ENCODE results near the gene TPCN2. TPM values are rescaled to one million over a fixed set of nuclear protein-coding genes. Genes with fewer than 3 reads are reported as not detected.
"Not testable (repeated sequence)": the region's sequence is repeated elsewhere in the genome, so short reads cannot be mapped to it uniquely, and the experiment has no call there.

The TPCN2 gene
- total RNA-seq, 4 donors from 2014 or later, result 1.4 to 4.1 (median 3.3) TPM

GRCh38 chr11:69135420-69136363, 87.0 kb downstream of the TPCN2 start:
- H3K4me1 ChIP-seq, result no peaks in the 10 kb centered on the region
- no peak overlapping the region for H3K27ac ChIP-seq
- no peaks in the 10 kb centered on the region for H3K36me3 ChIP-seq
- in situ Hi-C loops (cut with MboI; ENCODE audit: low sequenced_read_pairs in 4 of 4) (no loop called here), intact Hi-C loops (cut with DNase I; ENCODE audit: low total_unique reads) (no loop called here)
- TF ChIP-seq CTCF (IDR thresholded peaks at IDR 0.05 in 4 of 5, conservative IDR thresholded peaks at IDR 0.05 in 1 of 5) (no peak), POLR2A (IDR thresholded peaks at IDR 0.05) (no peak)
- DNase-seq (no peak), ATAC-seq (no peak)
- peaks cover 0 to 7% (median 0%) of the 10 kb centered on the region in 3 donors for H3K9me3 ChIP-seq
- H3K4me3 ChIP-seq, result no peak overlapping the region
- no peaks in the 10 kb centered on the region for H3K27me3 ChIP-seq

GRCh38 chr11:69136471-69136870, 87.7 kb downstream of the TPCN2 start:
- ATAC-seq (no peak), DNase-seq (no peak)
- no peak overlapping the region for H3K4me3 ChIP-seq
- no peak overlapping the region for H3K27ac ChIP-seq
- H3K36me3 ChIP-seq, result no peaks in the 10 kb centered on the region
- intact Hi-C loops (cut with DNase I; ENCODE audit: low total_unique reads) (no loop called here), in situ Hi-C loops (cut with MboI; ENCODE audit: low sequenced_read_pairs in 4 of 4) (no loop called here)
- H3K4me1 ChIP-seq, result no peaks in the 10 kb centered on the region
- no peak for TF ChIP-seq CTCF (IDR thresholded peaks at IDR 0.05 in 4 of 5, conservative IDR thresholded peaks at IDR 0.05 in 1 of 5)
- no peak for TF ChIP-seq POLR2A (IDR thresholded peaks at IDR 0.05)
- H3K27me3 ChIP-seq, result no peaks in the 10 kb centered on the region
- H3K9me3 ChIP-seq, result peaks cover 0 to 7% (median 0%) of the 10 kb centered on the region in 3 donors

- H3K27me3 ChIP-seq, result no peaks in the 10 kb centered on the region
- H3K9me3 ChIP-seq, result peaks cover 0 to 7% (median 0%) of the 10 kb centered on the region in 3 donors
- no peaks in the 10 kb centered on the region for H3K4me1 ChIP-seq
- intact Hi-C loops (cut with DNase I; ENCODE audit: low total_unique reads) (no loop called here), in situ Hi-C loops (cut with MboI; ENCODE audit: low sequenced_read_pairs in 4 of 4) (no loop called here)
- ATAC-seq (no peak), DNase-seq (no peak)
- no peak overlapping the region for H3K4me3 ChIP-seq
- H3K36me3 ChIP-seq, result no peaks in the 10 kb centered on the region
- TF ChIP-seq CTCF (IDR thresholded peaks at IDR 0.05 in 4 of 5, conservative IDR thresholded peaks at IDR 0.05 in 1 of 5) (no peak), POLR2A (IDR thresholded peaks at IDR 0.05) (no peak)
- no peak overlapping the region for H3K27ac ChIP-seq
These were observed 88.6 kb downstream of the TPCN2 start for GRCh38 chr11:69137151-69137844.

- no peaks in the 10 kb centered on the region for H3K27me3 ChIP-seq
- H3K4me1 ChIP-seq, result no peaks in the 10 kb centered on the region
- no peaks in the 10 kb centered on the region for H3K36me3 ChIP-seq
- H3K9me3 ChIP-seq, result peaks cover 0 to 4% (median 0%) of the 10 kb centered on the region in 3 donors
- in situ Hi-C loops (cut with MboI; ENCODE audit: low sequenced_read_pairs in 4 of 4) (no loop called here), intact Hi-C loops (cut with DNase I; ENCODE audit: low total_unique reads) (no loop called here)
- DNase-seq (no peak), ATAC-seq (no peak)
- no peak overlapping the region for H3K4me3 ChIP-seq
- H3K27ac ChIP-seq, result no peak overlapping the region
- TF ChIP-seq POLR2A (IDR thresholded peaks at IDR 0.05), result no peak
- no peak for TF ChIP-seq CTCF (IDR thresholded peaks at IDR 0.05 in 4 of 5, conservative IDR thresholded peaks at IDR 0.05 in 1 of 5)
These were observed 89.5 kb downstream of the TPCN2 start for GRCh38 chr11:69138265-69138664.

- H3K9me3 ChIP-seq; H3K27ac ChIP-seq; in situ Hi-C loops (cut with MboI; ENCODE audit: low sequenced_read_pairs in 4 of 4); intact Hi-C loops (cut with DNase I; ENCODE audit: low total_unique reads); H3K4me1 ChIP-seq; DNase-seq; ATAC-seq; H3K36me3 ChIP-seq; H3K27me3 ChIP-seq; H3K4me3 ChIP-seq: not testable (repeated sequence)
These were observed 91.4 kb downstream of the TPCN2 start for GRCh38 chr11:69140161-69140560.

All from gastrocnemius medialis (tissue), 4 donors.